B cell (primary cell): ENCODE results near the gene CTIF. TPM values are rescaled to one million over a fixed set of nuclear protein-coding genes. Genes with fewer than 3 reads are reported as not detected.
A peak's percentile ranks its signal among the peaks of the same experiment; 100 is the strongest.

Experiments used
- ATAC-seq: fragments of 200-7000 bp; cut with Tn5 transposase; one replicate; pipeline ENCODE4 v1.10.0; 2021; ENCODE audit warnings: low read depth, mild to moderate bottlenecking, moderate number of reproducible peaks, moderate library complexity
- CTCF ChIA-PET: fragments of 350-600 bp; sonication (Branson Sonifier 250); formaldehyde crosslinking; loops from one replicate; lab custom pipeline; 2021; ENCODE audit warnings: antibody characterized with exemption, inconsistent platforms; lab: Charles Lee
- POLR2A ChIA-PET: fragments of 350-600 bp; sonication (Branson Sonifier 250); formaldehyde crosslinking; loops from one replicate; lab custom pipeline; 2021; ENCODE audit warnings: antibody characterized with exemption; lab: Charles Lee
- DNase-seq: peaks from one replicate; pipeline ENCODE4 v3.0.0; 2013
- H2AFZ ChIP-seq: 2 replicates; pipeline ENCODE4 v1.6.1; 2012; ENCODE audit warnings: mild to moderate bottlenecking, low read depth, low read length; ENCODE audit not compliant: insufficient read depth, poor library complexity, severe bottlenecking
- H3K27ac ChIP-seq, 2 donors: 1 replicate in 1 of 2; 2 replicates in 1 of 2; pipeline ENCODE4 v1.5.1; 2012 to 2013; ENCODE audit warnings: low read length in 2 of 2, mild to moderate bottlenecking in 2 of 2, moderate library complexity in 1 of 2
- H3K27me3 ChIP-seq, 4 experiments: fragments of 200-600 bp in 1 of 4; sonication (generic) in 1 of 4; replicated peaks in 1 of 4; 1 replicate in 2 of 4; 2 replicates in 2 of 4; pipeline versions ENCODE4 v1.6.1 to v1.7.0; 2013 to 2016; ENCODE audit warnings: low read length in 3 of 4, mild to moderate bottlenecking in 2 of 4, mixed read lengths in 1 of 4, moderate library complexity in 1 of 4; ENCODE audit not compliant: insufficient read depth in 4 of 4, control insufficient read depth in 3 of 4; ENCODE audit errors: control extremely low read depth in 1 of 4
- H3K36me3 ChIP-seq, 2 experiments: replicated peaks in 1 of 2; 1 replicate in 1 of 2; 2 replicates in 1 of 2; pipeline versions ENCODE4 v1.6.1 to v1.7.1; 2013; ENCODE audit warnings: low read length in 1 of 2; ENCODE audit not compliant: insufficient read depth in 2 of 2, control insufficient read depth in 1 of 2; ENCODE audit errors: control extremely low read depth in 1 of 2, extremely low read depth in 1 of 2
- H3K4me1 ChIP-seq, 2 donors: fragments of 200-600 bp in 1 of 2; sonication (generic) in 1 of 2; 1 replicate in 1 of 2; 2 replicates in 1 of 2; pipeline versions ENCODE4 v1.5.1 to v1.6.1; 2013 to 2017; ENCODE audit warnings: low read length in 2 of 2; ENCODE audit not compliant: control insufficient read depth in 2 of 2, insufficient read depth in 2 of 2
- H3K4me2 ChIP-seq: replicated peaks from 2 replicates; pipeline ENCODE3; 2012; ENCODE audit warnings: mild to moderate bottlenecking, low read depth, low read length; ENCODE audit not compliant: poor library complexity, severe bottlenecking
- H3K4me3 ChIP-seq, 5 experiments: fragments of 200-600 bp in 1 of 5; sonication (generic) in 1 of 5; 1 replicate in 3 of 5; 2 replicates in 2 of 5; pipeline versions ENCODE4 v1.5.1 to v1.7.0; 2011 to 2016; ENCODE audit warnings: low read length in 4 of 5, mild to moderate bottlenecking in 4 of 5, low read depth in 2 of 5, control low read depth in 1 of 5, moderate library complexity in 1 of 5; ENCODE audit not compliant: insufficient read depth in 1 of 5; ENCODE audit errors: control extremely low read depth in 1 of 5, extremely low read depth in 1 of 5
- H3K79me2 ChIP-seq: fragments of 200-600 bp; sonication (generic); one replicate; pipeline ENCODE4 v1.6.0; 2016; ENCODE audit warnings: low read length; ENCODE audit not compliant: control insufficient read depth, insufficient read depth
- H3K9ac ChIP-seq: fragments of 200-600 bp; sonication (generic); 2 replicates; pipeline ENCODE4 v1.6.1; 2017; ENCODE audit warnings: mild to moderate bottlenecking, low read length, moderate library complexity
- H3K9me3 ChIP-seq, 3 donors: one replicate each; pipeline versions ENCODE4 v1.6.1 to v1.7.1; 2013; ENCODE audit warnings: low read length in 2 of 3; ENCODE audit not compliant: control insufficient read depth in 2 of 3, insufficient read depth in 1 of 3; ENCODE audit errors: control extremely low read depth in 1 of 3
- H4K20me1 ChIP-seq: 2 replicates; pipeline ENCODE4 v1.6.0; 2012; ENCODE audit warnings: mild to moderate bottlenecking, low read length; ENCODE audit not compliant: insufficient read depth, control insufficient read depth, poor library complexity, severe bottlenecking
- H3K27ac Mint-ChIP-seq: one replicate; pipeline ENCODE4 v1.8.0; 2021; ENCODE audit warnings: mixed read lengths
- H3K27me3 Mint-ChIP-seq: one replicate; pipeline ENCODE4 v1.8.0; 2021; ENCODE audit warnings: mixed read lengths
- H3K4me1 Mint-ChIP-seq: one replicate; pipeline ENCODE4 v1.8.0; 2021; ENCODE audit warnings: mixed read lengths
- H3K4me3 Mint-ChIP-seq: one replicate; pipeline ENCODE4 v1.8.0; 2021; ENCODE audit warnings: mixed read lengths
- H3K9me3 Mint-ChIP-seq: one replicate; pipeline ENCODE4 v1.8.0; 2022; ENCODE audit warnings: mixed read lengths; ENCODE audit not compliant: insufficient read depth
- EZH2 ChIP-seq: IDR thresholded peaks from 2 replicates; pipeline ENCODE4 v1.6.1; 2012; ENCODE audit warnings: borderline replicate concordance, low read depth, mild to moderate bottlenecking, moderate library complexity, low read length; ENCODE audit not compliant: insufficient read depth, poor library complexity, severe bottlenecking
- WGBS: methylation state at CpG from one replicate; pipeline ENCODE4 v1.1.5; 2013; ENCODE audit warnings: missing lambda C conversion rate; ENCODE audit not compliant: insufficient coverage; 5-methylcytosine and 5-hydroxymethylcytosine counted together
- intact Hi-C: fragments of 100-400 bp; cut with micrococcal nuclease; formaldehyde crosslinking; loops from one replicate; pipeline ENCODE4 v1.10.0; 2022
- polyA plus RNA-seq: library from polyadenylated mRNA; depleted of rRNA; stranded (reverse); fragments of >200 nt; gene quantifications from 2 replicates; pipeline ENCODE4 v1.2.3, GENCODE V29; 2012
- total RNA-seq, 2 donors: library from RNA; stranded (reverse); fragments of 120-200 nt in 1 of 2; gene quantifications; 1 replicate in 1 of 2; 2 replicates in 1 of 2; pipeline versions ENCODE4 v1.2.3 to v1.2.4, GENCODE V29; 2013 to 2022
- TF ChIP-seq, protein P1 (sequence below): fragments of 200-600 bp; IDR thresholded peaks from one replicate; pipeline ENCODE4 v1.8.0; 2022; ENCODE audit warnings: antibody characterized with exemption, mild to moderate bottlenecking

Gene CTIF
- total and polyA plus RNA-seq, 2 donors (not counting 1 experiment from before 2014, with no cell fraction given) = 3.6 to 16.2 TPM

DNA sequence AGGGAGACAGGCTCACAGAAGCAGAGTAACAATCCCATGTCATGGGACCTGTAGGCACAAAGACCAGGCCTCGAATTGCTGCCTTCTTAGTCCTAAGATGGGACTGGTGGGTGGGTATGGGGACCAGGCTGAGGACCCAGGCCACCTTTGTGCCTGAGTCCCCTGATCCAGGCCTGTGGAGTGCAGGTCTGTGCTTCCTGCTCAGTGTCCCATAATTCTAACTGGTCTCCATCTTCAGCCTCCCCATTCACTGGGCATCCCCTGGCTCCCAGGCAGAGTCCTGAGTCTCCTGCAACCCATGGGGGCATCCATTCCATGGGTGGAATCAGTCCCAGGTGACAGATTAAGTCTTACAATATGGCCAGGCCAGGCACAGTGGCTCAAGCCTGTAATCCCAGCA, 328.0 kb downstream of the CTIF start:
- Mint-ChIP-seq H3K9me3 (no peaks in the 10 kb centered on the region), H3K4me3 (no peak overlapping the region), H3K27ac (no peak overlapping the region), H3K4me1 (peaks cover 17% of the 10 kb centered on the region), H3K27me3 (no peaks in the 10 kb centered on the region)
- Histone ChIP-seq H3K27ac (no peak overlapping the region), H3K36me3 (no peaks in the 10 kb centered on the region), H4K20me1 (no peaks in the 10 kb centered on the region), H3K4me3 (no peak overlapping the region), H3K27me3 (no peaks in the 10 kb centered on the region), H2AFZ (no peak overlapping the region), H3K4me1 (peaks cover 17 to 26% of the 10 kb centered on the region in 2 donors), H3K79me2 (no peaks in the 10 kb centered on the region), H3K4me2 (no peak overlapping the region), H3K9me3 (peaks cover 0 to 15% (median 7%) of the 10 kb centered on the region in 3 donors), H3K9ac (no peak overlapping the region)
- WGBS = no CpG with 5 or more reads among the region's 1 CpG
- POLR2A ChIA-PET = no interaction called here
- TF ChIP-seq, protein P1, sequence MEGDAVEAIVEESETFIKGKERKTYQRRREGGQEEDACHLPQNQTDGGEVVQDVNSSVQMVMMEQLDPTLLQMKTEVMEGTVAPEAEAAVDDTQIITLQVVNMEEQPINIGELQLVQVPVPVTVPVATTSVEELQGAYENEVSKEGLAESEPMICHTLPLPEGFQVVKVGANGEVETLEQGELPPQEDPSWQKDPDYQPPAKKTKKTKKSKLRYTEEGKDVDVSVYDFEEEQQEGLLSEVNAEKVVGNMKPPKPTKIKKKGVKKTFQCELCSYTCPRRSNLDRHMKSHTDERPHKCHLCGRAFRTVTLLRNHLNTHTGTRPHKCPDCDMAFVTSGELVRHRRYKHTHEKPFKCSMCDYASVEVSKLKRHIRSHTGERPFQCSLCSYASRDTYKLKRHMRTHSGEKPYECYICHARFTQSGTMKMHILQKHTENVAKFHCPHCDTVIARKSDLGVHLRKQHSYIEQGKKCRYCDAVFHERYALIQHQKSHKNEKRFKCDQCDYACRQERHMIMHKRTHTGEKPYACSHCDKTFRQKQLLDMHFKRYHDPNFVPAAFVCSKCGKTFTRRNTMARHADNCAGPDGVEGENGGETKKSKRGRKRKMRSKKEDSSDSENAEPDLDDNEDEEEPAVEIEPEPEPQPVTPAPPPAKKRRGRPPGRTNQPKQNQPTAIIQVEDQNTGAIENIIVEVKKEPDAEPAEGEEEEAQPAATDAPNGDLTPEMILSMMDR = no peak
- no peak for TF ChIP-seq EZH2
- intact Hi-C loops = no loop called here
- ATAC-seq (no peak), DNase-seq (no peak)
- CTCF ChIA-PET = no interaction called here

DNA sequence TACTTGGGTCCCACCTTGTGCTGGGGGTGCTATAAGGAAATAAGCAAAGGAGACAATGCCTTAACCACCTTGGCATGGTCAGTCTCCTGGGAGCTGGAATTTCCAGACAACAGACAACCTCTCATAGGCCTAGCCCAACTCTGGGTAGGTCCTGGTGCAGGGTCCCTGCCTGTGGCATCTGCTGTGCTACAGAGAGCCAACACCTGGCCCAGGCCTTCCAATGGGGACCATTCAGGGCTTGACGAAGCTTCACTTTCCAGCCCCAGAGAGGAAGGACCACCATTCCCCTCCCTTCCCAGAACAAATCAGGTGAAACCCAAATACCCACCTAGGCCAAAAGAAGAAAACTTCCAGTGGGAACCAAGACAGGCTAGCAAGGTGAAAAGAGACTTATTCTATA, 329.1 kb downstream of the CTIF start:
- H3K27ac Mint-ChIP-seq = peak overlapping the region; percentile 94
- H3K27me3 Mint-ChIP-seq = no peaks in the 10 kb centered on the region
- CTCF ChIA-PET = interaction anchor here (0.7 to 1.0 kb wide), 2 partner anchors 28 to 175 kb away, joined by 3 to 4 read pairs; no protein-coding TSS in a partner anchor
- Histone ChIP-seq H3K4me1 (peaks cover 17 to 26% of the 10 kb centered on the region in 2 donors), H3K27ac (peak overlapping the region in 1 of 2 donors; percentile 78), H3K79me2 (no peaks in the 10 kb centered on the region), H2AFZ (no peak overlapping the region), H3K27me3 (no peaks in the 10 kb centered on the region), H4K20me1 (no peaks in the 10 kb centered on the region), H3K36me3 (no peaks in the 10 kb centered on the region), H3K9me3 (peaks cover 0 to 15% (median 7%) of the 10 kb centered on the region in 3 donors), H3K4me3 (no peak overlapping the region), H3K9ac (no peak overlapping the region), H3K4me2 (no peak overlapping the region)
- H3K9me3 Mint-ChIP-seq = no peaks in the 10 kb centered on the region
- ATAC-seq (no peak), DNase-seq (no peak)
- 100% methylated on average over 1 of the region's 1 CpG for WGBS
- intact Hi-C loops = loop anchor here (1.0 to 2.0 kb wide), 3 partner anchors 34 to 85 kb away; no protein-coding TSS in a partner anchor
- TF ChIP-seq EZH2 = no peak
- TF ChIP-seq, protein P1 = no peak
- H3K4me3 Mint-ChIP-seq = no peak overlapping the region
- peaks cover 17% of the 10 kb centered on the region for H3K4me1 Mint-ChIP-seq
- POLR2A ChIA-PET = interaction anchor here (0.8 kb wide), 1 partner anchor 619 kb away, joined by 4 read pairs; no protein-coding TSS in a partner anchor
